GM12878 (cell line): ENCODE results near the gene MGRN1. TPM values are rescaled to one million over a fixed set of nuclear protein-coding genes. Genes with fewer than 3 reads are reported as not detected.

Source experiments
- ATAC-seq: fragments of 200-7000 bp; cut with Tn5 transposase; 3 replicates; pipeline ENCODE4 v1.9.1; 2020; ENCODE audit warnings: mild to moderate bottlenecking, moderate library complexity
- BruUV-seq: library from RNA; stranded (reverse); fragments of 400-500 nt; replicated peaks from 2 replicates; lab custom pipeline; 2021; lab: Mats Ljungman, UMichigan
- CTCF ChIA-PET: fragments of 300-600 bp; sonication (Branson Sonifier 250); formaldehyde crosslinking; extraction: SDS; loops from one replicate; lab custom pipeline; 2021; ENCODE audit warnings: inconsistent platforms; lab: Yijun Ruan, JAX
- POLR2A ChIA-PET: fragments of 350-600 bp; formaldehyde crosslinking; extraction: SDS; loops from one replicate; lab custom pipeline; 2021; ENCODE audit warnings: inconsistent platforms; lab: Charles Lee
- RAD21 ChIA-PET: fragments of 300-600 bp; sonication (Branson Sonifier 250); formaldehyde crosslinking; loops from one replicate; lab custom pipeline; 2023; ENCODE audit warnings: antibody characterized with exemption; ENCODE audit not compliant: unreplicated experiment; lab: Charles Lee
- SMC1A ChIA-PET: fragments of 300-600 bp; sonication (Branson Sonifier 250); formaldehyde crosslinking; loops from one replicate; lab custom pipeline; 2023; ENCODE audit not compliant: unreplicated experiment, uncharacterized antibody; lab: Charles Lee
- DNase-seq: peaks from one replicate; pipeline ENCODE4 v3.0.0-alpha.2; 2011; ENCODE audit warnings: low read depth, low spot score
- FAIRE-seq: peaks from 3 replicates; lab custom pipeline; 2011; peaks lifted over from hg19 to GRCh38; lab: Jason Lieb, UNC
- H2AFZ ChIP-seq: 2 replicates; pipeline ENCODE4 v1.6.0; 2011; ENCODE audit warnings: low read depth, low read length, control low read depth; ENCODE audit not compliant: control insufficient read depth
- H3K27ac ChIP-seq: 2 replicates; pipeline ENCODE4 v1.5.1; 2011; ENCODE audit warnings: control low read depth; ENCODE audit not compliant: control insufficient read depth, insufficient read depth
- H3K27me3 ChIP-seq, 2 experiments: replicated peaks in 1 of 2; 2 replicates each; pipeline versions ENCODE4 v1.6.0 to v1.6.1; 2011; ENCODE audit warnings: low read length in 1 of 2; ENCODE audit not compliant: control insufficient read depth in 2 of 2, insufficient read depth in 2 of 2
- H3K36me3 ChIP-seq, 2 experiments: 2 replicates each; pipeline ENCODE4 v1.5.1; 2011; ENCODE audit warnings: low read length in 1 of 2; ENCODE audit not compliant: control insufficient read depth in 2 of 2, insufficient read depth in 2 of 2
- H3K4me1 ChIP-seq: 2 replicates; pipeline ENCODE4 v1.6.1; 2011; ENCODE audit warnings: mild to moderate bottlenecking, low read length, moderate library complexity, mixed read lengths; ENCODE audit not compliant: control insufficient read depth, insufficient read depth
- H3K4me2 ChIP-seq: 2 replicates; pipeline ENCODE4 v1.6.0; 2011; ENCODE audit warnings: control low read depth; ENCODE audit not compliant: control insufficient read depth, insufficient read depth
- H3K4me3 ChIP-seq: fragments of 200-600 bp; sonication (generic); 2 replicates; pipeline ENCODE4 v1.5.1; 2016
- H3K79me2 ChIP-seq: 2 replicates; pipeline ENCODE4 v1.6.0; 2011; ENCODE audit warnings: low read length; ENCODE audit not compliant: control insufficient read depth, insufficient read depth
- H3K9ac ChIP-seq: 2 replicates; pipeline ENCODE4 v1.8.0; 2011; ENCODE audit warnings: low read length, control low read depth, mixed read lengths; ENCODE audit not compliant: control insufficient read depth, insufficient read depth
- H3K9me3 ChIP-seq: replicated peaks from 3 replicates; pipeline ENCODE4 v1.5.1; 2011; ENCODE audit warnings: mild to moderate bottlenecking, low read length; ENCODE audit not compliant: control insufficient read depth, insufficient read depth
- H4K20me1 ChIP-seq: 2 replicates; pipeline ENCODE4 v1.6.0; 2011; ENCODE audit not compliant: control insufficient read depth, insufficient read depth
- BRCA1 ChIP-seq: IDR thresholded peaks from 2 replicates; pipeline ENCODE4 v1.6.1; 2011; ENCODE audit warnings: low read depth, low read length, improper control_type of control experiment
- IKZF2 ChIP-seq, 2 experiments: fragments of 450-650 bp; IDR thresholded peaks; 2 replicates each; pipeline ENCODE4 v1.6.1; 2017; ENCODE audit warnings: mild to moderate bottlenecking in 2 of 2, moderate library complexity in 2 of 2
- KLF5 ChIP-seq: fragments of 450-650 bp; IDR thresholded peaks from 2 replicates; pipeline ENCODE4 v1.6.1; 2014; ENCODE audit warnings: mild to moderate bottlenecking; ENCODE audit not compliant: partially characterized antibody
- PAX5 ChIP-seq: IDR thresholded peaks from 2 replicates; pipeline ENCODE4 v1.6.1; 2011; ENCODE audit warnings: low read depth, low read length, borderline replicate concordance
- REST ChIP-seq: IDR thresholded peaks from 2 replicates; pipeline ENCODE4 v1.6.1; 2012; ENCODE audit warnings: mild to moderate bottlenecking, low read depth, low read length
- SMAD5 ChIP-seq: IDR thresholded peaks from 2 replicates; pipeline ENCODE4 v1.6.1; 2016; ENCODE audit warnings: antibody characterized with exemption, low read depth
- SMC3 ChIP-seq: IDR thresholded peaks from 2 replicates; pipeline ENCODE4 v1.6.1; 2011; ENCODE audit warnings: low read length, improper control_type of control experiment, borderline replicate concordance
- STAT1 ChIP-seq: fragments of 450-650 bp; conservative IDR thresholded peaks from 2 replicates; pipeline ENCODE4 v1.6.1; 2014; ENCODE audit warnings: antibody characterized with exemption, mild to moderate bottlenecking
- WGBS: methylation state at CpG from one replicate; pipeline ENCODE4 v1.1.6; 2016; ENCODE audit warnings: low lambda C conversion rate; ENCODE audit not compliant: insufficient replicate concordance, insufficient coverage; ENCODE audit errors: missing lambda C conversion rate; 5-methylcytosine and 5-hydroxymethylcytosine counted together
- in situ Hi-C: fragments of 300-500 bp; cut with MboI; formaldehyde crosslinking; loops from 9 replicates; pipeline ENCODE4 v1.14.3; 2018; ENCODE audit warnings: mixed read lengths
- intact Hi-C: fragments of 100-400 bp; cut with micrococcal nuclease; formaldehyde crosslinking; loops from one replicate; pipeline ENCODE4 v1.14.2; 2022; ENCODE audit not compliant: unreplicated experiment
- polyA plus RNA-seq, 11 experiments: library from polyadenylated mRNA; depleted of rRNA in 4 of 11; unstranded in 6 of 11; stranded (reverse) in 5 of 11; fragments of >200 nt; fragmentation: Nextera tagmentation in 4 of 11; fragmentation: Illumina TruSeq in 1 of 11; extraction: Ambion mirVana in 4 of 11; extraction: Trizol in 1 of 11; gene quantifications; 1 replicate in 1 of 11; 2 replicates in 10 of 11; pipeline versions ENCODE4 v1.2.1 to v1.2.3, GENCODE V29; 2011 to 2016; ENCODE audit warnings: inconsistent platforms in 2 of 11, missing spikeins in 2 of 11, low read depth in 1 of 11
- total RNA-seq, 4 experiments: library from RNA; depleted of rRNA in 3 of 4; stranded (reverse); fragments of >200 nt in 3 of 4; fragmentation: Illumina TruSeq in 1 of 4; extraction: Trizol in 1 of 4; gene quantifications; 2 replicates each; pipeline versions ENCODE4 v1.2.1 to v1.2.3, GENCODE V29; 2013 to 2021
- TF ChIP-seq, protein P1 (sequence below): fragments of 450-650 bp; IDR thresholded peaks from 2 replicates; pipeline ENCODE4 v1.6.1; 2017; ENCODE audit warnings: antibody characterized with exemption, mild to moderate bottlenecking, moderate library complexity
- TF ChIP-seq, protein P2 (sequence below): fragments of 450-650 bp; formaldehyde crosslinking; IDR thresholded peaks from 2 replicates; pipeline ENCODE4 v1.5.0; 2022; ENCODE audit warnings: mild to moderate bottlenecking, missing genetic modification characterization

The MGRN1 gene
- total and polyA plus RNA-seq, 10 of the 15 experiments (the other 5 are each of a cell fraction or from before 2014, with no cell fraction given) = 0.35 to 86.7 (median 14.6) TPM

- intact Hi-C loops = no loop called here
- SMC1A ChIA-PET = no interaction called here
- H2AFZ ChIP-seq = no peak overlapping the region
- H3K79me2 ChIP-seq = no peaks in the 10 kb centered on the region
- H3K27ac ChIP-seq = no peak overlapping the region
- 95% methylated on average over 25 of the region's 25 CpGs for WGBS
- no peak overlapping the region for H3K9ac ChIP-seq
- no TSS peak for BruUV-seq
- H3K4me3 ChIP-seq = no peak overlapping the region
- no peaks in the 10 kb centered on the region for H3K27me3 ChIP-seq
- no peaks in the 10 kb centered on the region; the same call in 1 of the 2 replicates for H3K4me1 ChIP-seq
- no peaks in the 10 kb centered on the region for H3K9me3 ChIP-seq
- FAIRE-seq (no peak), DNase-seq (no peak), ATAC-seq (no peak)
- POLR2A ChIA-PET = interaction anchor here (0.7 kb wide), 1 partner anchor 152 kb away, joined by 8 read pairs; no protein-coding TSS in a partner anchor
- RAD21 ChIA-PET = no interaction called here
- H3K4me2 ChIP-seq = no peak overlapping the region
- peaks cover 17 to 32% of the 10 kb centered on the region in 2 experiments; a peak in 3 of 4 replicates for H3K36me3 ChIP-seq
- no peaks in the 10 kb centered on the region for H4K20me1 ChIP-seq
- CTCF ChIA-PET = no interaction called here
- in situ Hi-C loops = no loop called here
- TF ChIP-seq REST = no peak
- no peak for TF ChIP-seq PAX5
- TF ChIP-seq, protein P1, sequence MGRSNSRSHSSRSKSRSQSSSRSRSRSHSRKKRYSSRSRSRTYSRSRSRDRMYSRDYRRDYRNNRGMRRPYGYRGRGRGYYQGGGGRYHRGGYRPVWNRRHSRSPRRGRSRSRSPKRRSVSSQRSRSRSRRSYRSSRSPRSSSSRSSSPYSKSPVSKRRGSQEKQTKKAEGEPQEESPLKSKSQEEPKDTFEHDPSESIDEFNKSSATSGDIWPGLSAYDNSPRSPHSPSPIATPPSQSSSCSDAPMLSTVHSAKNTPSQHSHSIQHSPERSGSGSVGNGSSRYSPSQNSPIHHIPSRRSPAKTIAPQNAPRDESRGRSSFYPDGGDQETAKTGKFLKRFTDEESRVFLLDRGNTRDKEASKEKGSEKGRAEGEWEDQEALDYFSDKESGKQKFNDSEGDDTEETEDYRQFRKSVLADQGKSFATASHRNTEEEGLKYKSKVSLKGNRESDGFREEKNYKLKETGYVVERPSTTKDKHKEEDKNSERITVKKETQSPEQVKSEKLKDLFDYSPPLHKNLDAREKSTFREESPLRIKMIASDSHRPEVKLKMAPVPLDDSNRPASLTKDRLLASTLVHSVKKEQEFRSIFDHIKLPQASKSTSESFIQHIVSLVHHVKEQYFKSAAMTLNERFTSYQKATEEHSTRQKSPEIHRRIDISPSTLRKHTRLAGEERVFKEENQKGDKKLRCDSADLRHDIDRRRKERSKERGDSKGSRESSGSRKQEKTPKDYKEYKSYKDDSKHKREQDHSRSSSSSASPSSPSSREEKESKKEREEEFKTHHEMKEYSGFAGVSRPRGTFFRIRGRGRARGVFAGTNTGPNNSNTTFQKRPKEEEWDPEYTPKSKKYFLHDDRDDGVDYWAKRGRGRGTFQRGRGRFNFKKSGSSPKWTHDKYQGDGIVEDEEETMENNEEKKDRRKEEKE = no peak
- no peak for TF ChIP-seq SMC3
- no peak for TF ChIP-seq SMAD5
- no peak for TF ChIP-seq STAT1
- no peak for TF ChIP-seq BRCA1
- no peak for TF ChIP-seq KLF5
- TF ChIP-seq IKZF2 (IDR thresholded peaks at IDR 0.05) = no peak
- TF ChIP-seq, protein P2, sequence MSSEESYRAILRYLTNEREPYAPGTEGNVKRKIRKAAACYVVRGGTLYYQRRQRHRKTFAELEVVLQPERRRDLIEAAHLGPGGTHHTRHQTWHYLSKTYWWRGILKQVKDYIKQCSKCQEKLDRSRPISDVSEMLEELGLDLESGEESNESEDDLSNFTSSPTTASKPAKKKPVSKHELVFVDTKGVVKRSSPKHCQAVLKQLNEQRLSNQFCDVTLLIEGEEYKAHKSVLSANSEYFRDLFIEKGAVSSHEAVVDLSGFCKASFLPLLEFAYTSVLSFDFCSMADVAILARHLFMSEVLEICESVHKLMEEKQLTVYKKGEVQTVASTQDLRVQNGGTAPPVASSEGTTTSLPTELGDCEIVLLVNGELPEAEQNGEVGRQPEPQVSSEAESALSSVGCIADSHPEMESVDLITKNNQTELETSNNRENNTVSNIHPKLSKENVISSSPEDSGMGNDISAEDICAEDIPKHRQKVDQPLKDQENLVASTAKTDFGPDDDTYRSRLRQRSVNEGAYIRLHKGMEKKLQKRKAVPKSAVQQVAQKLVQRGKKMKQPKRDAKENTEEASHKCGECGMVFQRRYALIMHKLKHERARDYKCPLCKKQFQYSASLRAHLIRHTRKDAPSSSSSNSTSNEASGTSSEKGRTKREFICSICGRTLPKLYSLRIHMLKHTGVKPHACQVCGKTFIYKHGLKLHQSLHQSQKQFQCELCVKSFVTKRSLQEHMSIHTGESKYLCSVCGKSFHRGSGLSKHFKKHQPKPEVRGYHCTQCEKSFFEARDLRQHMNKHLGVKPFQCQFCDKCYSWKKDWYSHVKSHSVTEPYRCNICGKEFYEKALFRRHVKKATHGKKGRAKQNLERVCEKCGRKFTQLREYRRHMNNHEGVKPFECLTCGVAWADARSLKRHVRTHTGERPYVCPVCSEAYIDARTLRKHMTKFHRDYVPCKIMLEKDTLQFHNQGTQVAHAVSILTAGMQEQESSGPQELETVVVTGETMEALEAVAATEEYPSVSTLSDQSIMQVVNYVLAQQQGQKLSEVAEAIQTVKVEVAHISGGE = no peak
Observed at GRCh38 chr16:4656695-4657686, 32.4 kb downstream of the MGRN1 start.
